ENCODE results near the gene TSPAN9. TPM values are rescaled to one million over a fixed set of nuclear protein-coding genes. Genes with fewer than 3 reads are reported as not detected.

TSPAN9 gene
- total and polyA plus RNA-seq, 10 of the 15 experiments (the other 5 are each of a cell fraction or from before 2014, with no cell fraction given), result 0.03 to 1.0 (median 0.12) TPM; not detected in 5

DNA sequence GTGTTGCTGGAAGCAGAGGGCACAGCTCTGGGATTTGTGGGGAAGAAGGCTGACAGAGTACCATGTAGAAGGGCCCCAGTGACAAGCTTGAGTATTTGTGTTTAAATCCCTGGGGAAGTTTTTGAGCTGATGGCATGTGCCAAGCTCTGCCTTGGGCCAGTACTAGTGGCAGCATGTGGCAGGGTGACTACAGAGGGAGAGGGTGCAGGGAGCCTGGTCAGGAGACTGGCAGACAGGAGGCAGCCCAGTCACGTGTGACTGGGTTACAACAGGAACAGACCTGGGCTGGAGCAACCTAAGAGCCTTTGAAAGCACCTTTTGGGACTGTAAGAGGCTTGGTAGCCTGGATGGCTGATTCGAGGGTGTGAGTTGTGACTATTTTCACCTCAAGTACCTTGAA lies 112.1 kb downstream of the TSPAN9 start:
- no peak for FAIRE-seq
- H3K36me3 ChIP-seq (ENCODE audit: control insufficient read depth in 2 of 2, insufficient read depth in 2 of 2, low read length in 1 of 2), result no peaks in the 10 kb centered on the region
- ChIA-PET POLR2A (no interaction called here), SMC1A (ENCODE audit: uncharacterized antibody, unreplicated experiment) (no interaction called here), RAD21 (ENCODE audit: unreplicated experiment) (no interaction called here), CTCF (no interaction called here)
- peaks cover 5% of the 10 kb centered on the region for H3K4me1 ChIP-seq (ENCODE audit: control insufficient read depth, insufficient read depth, low read length)
- no peaks in the 10 kb centered on the region for H4K20me1 ChIP-seq (ENCODE audit: control insufficient read depth, insufficient read depth)
- whole genome bisulfite sequencing (ENCODE audit: insufficient coverage, insufficient replicate concordance, low lambda C conversion rate, missing lambda C conversion rate), result 0% methylated on average over 2 of the region's 2 CpGs
- no peak overlapping the region for H3K27ac ChIP-seq (ENCODE audit: control insufficient read depth, insufficient read depth)
- H3K9ac ChIP-seq (ENCODE audit: control insufficient read depth, insufficient read depth, low read length), result no peak overlapping the region
- H3K9me3 ChIP-seq (replicated peaks; ENCODE audit: control insufficient read depth, insufficient read depth, low read length), result no peaks in the 10 kb centered on the region
- in situ Hi-C loops (cut with MboI) (no loop called here), intact Hi-C loops (cut with micrococcal nuclease; ENCODE audit: unreplicated experiment) (no loop called here)
- no peak overlapping the region for H2AFZ ChIP-seq (ENCODE audit: control insufficient read depth, low read depth, low read length)
- peaks cover 0 to 5% of the 10 kb centered on the region in 2 experiments; a peak in 2 of 4 replicates for H3K27me3 ChIP-seq (replicated peaks in 1 of 2; ENCODE audit: control insufficient read depth in 2 of 2, insufficient read depth in 2 of 2, low read length in 1 of 2)
- no peak overlapping the region for H3K4me3 ChIP-seq
- no peak overlapping the region for H3K4me2 ChIP-seq (ENCODE audit: control insufficient read depth, insufficient read depth)
- H3K79me2 ChIP-seq (ENCODE audit: control insufficient read depth, insufficient read depth, low read length), result no peaks in the 10 kb centered on the region
- no TSS peak for BruUV-seq (replicated peaks)
- no peak for ATAC-seq
- DNase-seq (ENCODE audit: low read depth, low spot score), result no peak
- no peak for TF ChIP-seq SUZ12 (IDR thresholded peaks at IDR 0.05; ENCODE audit: unreplicated experiment)
- TF ChIP-seq TCF12 (IDR thresholded peaks at IDR 0.05; ENCODE audit: low read depth, low read length), result no peak
- no peak for TF ChIP-seq EZH2 (IDR thresholded peaks at IDR 0.05; ENCODE audit: borderline replicate concordance, control insufficient read depth, low read depth, low read length)
- TF ChIP-seq NR2C2 (IDR thresholded peaks at IDR 0.05; ENCODE audit: borderline replicate concordance, control insufficient read depth, insufficient read length, low read depth), result no peak
- no peak for TF ChIP-seq ETV6 (conservative IDR thresholded peaks at IDR 0.05 in 1 of 2, IDR thresholded peaks at IDR 0.05 in 1 of 2; ENCODE audit: borderline replicate concordance in 1 of 2, low read depth in 1 of 2)
- no peak for TF ChIP-seq NFYA (IDR thresholded peaks at IDR 0.05; ENCODE audit: borderline replicate concordance, low read depth, low read length)
- TF ChIP-seq NR2C1 (IDR thresholded peaks at IDR 0.05), result no peak
- no peak for TF ChIP-seq NBN (IDR thresholded peaks at IDR 0.05)
- TF ChIP-seq CREM (IDR thresholded peaks at IDR 0.05; ENCODE audit: low read depth), result no peak
- TF ChIP-seq, protein P1, sequence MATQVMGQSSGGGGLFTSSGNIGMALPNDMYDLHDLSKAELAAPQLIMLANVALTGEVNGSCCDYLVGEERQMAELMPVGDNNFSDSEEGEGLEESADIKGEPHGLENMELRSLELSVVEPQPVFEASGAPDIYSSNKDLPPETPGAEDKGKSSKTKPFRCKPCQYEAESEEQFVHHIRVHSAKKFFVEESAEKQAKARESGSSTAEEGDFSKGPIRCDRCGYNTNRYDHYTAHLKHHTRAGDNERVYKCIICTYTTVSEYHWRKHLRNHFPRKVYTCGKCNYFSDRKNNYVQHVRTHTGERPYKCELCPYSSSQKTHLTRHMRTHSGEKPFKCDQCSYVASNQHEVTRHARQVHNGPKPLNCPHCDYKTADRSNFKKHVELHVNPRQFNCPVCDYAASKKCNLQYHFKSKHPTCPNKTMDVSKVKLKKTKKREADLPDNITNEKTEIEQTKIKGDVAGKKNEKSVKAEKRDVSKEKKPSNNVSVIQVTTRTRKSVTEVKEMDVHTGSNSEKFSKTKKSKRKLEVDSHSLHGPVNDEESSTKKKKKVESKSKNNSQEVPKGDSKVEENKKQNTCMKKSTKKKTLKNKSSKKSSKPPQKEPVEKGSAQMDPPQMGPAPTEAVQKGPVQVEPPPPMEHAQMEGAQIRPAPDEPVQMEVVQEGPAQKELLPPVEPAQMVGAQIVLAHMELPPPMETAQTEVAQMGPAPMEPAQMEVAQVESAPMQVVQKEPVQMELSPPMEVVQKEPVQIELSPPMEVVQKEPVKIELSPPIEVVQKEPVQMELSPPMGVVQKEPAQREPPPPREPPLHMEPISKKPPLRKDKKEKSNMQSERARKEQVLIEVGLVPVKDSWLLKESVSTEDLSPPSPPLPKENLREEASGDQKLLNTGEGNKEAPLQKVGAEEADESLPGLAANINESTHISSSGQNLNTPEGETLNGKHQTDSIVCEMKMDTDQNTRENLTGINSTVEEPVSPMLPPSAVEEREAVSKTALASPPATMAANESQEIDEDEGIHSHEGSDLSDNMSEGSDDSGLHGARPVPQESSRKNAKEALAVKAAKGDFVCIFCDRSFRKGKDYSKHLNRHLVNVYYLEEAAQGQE (IDR thresholded peaks at IDR 0.05; ENCODE audit: low read depth, low read length), result no peak
- TF ChIP-seq JUND (IDR thresholded peaks at IDR 0.05; ENCODE audit: low read depth, low read length), result no peak
- no peak for TF ChIP-seq NRF1 (conservative IDR thresholded peaks at IDR 0.05; ENCODE audit: low read depth, low read length)
- TF ChIP-seq, protein P2, sequence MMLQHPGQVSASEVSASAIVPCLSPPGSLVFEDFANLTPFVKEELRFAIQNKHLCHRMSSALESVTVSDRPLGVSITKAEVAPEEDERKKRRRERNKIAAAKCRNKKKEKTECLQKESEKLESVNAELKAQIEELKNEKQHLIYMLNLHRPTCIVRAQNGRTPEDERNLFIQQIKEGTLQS (IDR thresholded peaks at IDR 0.05; ENCODE audit: borderline replicate concordance, extremely low read depth, low read depth, low read length), result no peak
- TF ChIP-seq, protein P3, sequence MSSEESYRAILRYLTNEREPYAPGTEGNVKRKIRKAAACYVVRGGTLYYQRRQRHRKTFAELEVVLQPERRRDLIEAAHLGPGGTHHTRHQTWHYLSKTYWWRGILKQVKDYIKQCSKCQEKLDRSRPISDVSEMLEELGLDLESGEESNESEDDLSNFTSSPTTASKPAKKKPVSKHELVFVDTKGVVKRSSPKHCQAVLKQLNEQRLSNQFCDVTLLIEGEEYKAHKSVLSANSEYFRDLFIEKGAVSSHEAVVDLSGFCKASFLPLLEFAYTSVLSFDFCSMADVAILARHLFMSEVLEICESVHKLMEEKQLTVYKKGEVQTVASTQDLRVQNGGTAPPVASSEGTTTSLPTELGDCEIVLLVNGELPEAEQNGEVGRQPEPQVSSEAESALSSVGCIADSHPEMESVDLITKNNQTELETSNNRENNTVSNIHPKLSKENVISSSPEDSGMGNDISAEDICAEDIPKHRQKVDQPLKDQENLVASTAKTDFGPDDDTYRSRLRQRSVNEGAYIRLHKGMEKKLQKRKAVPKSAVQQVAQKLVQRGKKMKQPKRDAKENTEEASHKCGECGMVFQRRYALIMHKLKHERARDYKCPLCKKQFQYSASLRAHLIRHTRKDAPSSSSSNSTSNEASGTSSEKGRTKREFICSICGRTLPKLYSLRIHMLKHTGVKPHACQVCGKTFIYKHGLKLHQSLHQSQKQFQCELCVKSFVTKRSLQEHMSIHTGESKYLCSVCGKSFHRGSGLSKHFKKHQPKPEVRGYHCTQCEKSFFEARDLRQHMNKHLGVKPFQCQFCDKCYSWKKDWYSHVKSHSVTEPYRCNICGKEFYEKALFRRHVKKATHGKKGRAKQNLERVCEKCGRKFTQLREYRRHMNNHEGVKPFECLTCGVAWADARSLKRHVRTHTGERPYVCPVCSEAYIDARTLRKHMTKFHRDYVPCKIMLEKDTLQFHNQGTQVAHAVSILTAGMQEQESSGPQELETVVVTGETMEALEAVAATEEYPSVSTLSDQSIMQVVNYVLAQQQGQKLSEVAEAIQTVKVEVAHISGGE (CRISPR knock-in tag; IDR thresholded peaks at IDR 0.05), result no peak
- TF ChIP-seq SMC3 (IDR thresholded peaks at IDR 0.05; ENCODE audit: borderline replicate concordance, low read length), result no peak
- TF ChIP-seq BACH1 (IDR thresholded peaks at IDR 0.05; ENCODE audit: borderline replicate concordance), result no peak
- TF ChIP-seq TARDBP (IDR thresholded peaks at IDR 0.05; ENCODE audit: borderline replicate concordance), result no peak
- TF ChIP-seq, protein P4, sequence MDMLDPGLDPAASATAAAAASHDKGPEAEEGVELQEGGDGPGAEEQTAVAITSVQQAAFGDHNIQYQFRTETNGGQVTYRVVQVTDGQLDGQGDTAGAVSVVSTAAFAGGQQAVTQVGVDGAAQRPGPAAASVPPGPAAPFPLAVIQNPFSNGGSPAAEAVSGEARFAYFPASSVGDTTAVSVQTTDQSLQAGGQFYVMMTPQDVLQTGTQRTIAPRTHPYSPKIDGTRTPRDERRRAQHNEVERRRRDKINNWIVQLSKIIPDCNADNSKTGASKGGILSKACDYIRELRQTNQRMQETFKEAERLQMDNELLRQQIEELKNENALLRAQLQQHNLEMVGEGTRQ (IDR thresholded peaks at IDR 0.05; ENCODE audit: borderline replicate concordance, low read depth, low read length), result no peak
